GM12891 (cell line): ENCODE data around the gene DLD.

Experiments
- PAX5 ChIP-seq: IDR thresholded peaks from 2 replicates; pipeline ENCODE4 v1.6.1; 2011; ENCODE audit warnings: low read length, moderate library complexity, mild to moderate bottlenecking; ENCODE audit not compliant: insufficient read depth, severe bottlenecking
- POLR2A ChIP-seq: IDR thresholded peaks from 2 replicates; pipeline ENCODE4 v1.6.1; 2011; ENCODE audit warnings: low read depth, low read length, control low read depth
- POLR2AphosphoS5 ChIP-seq: IDR thresholded peaks from 2 replicates; pipeline ENCODE4 v1.6.1; 2011; ENCODE audit warnings: low read depth, low read length, control low read depth
- SPI1 ChIP-seq: IDR thresholded peaks from 2 replicates; pipeline ENCODE4 v1.6.1; 2011; ENCODE audit warnings: low read depth, low read length, control low read depth
- TAF1 ChIP-seq: IDR thresholded peaks from 2 replicates; pipeline ENCODE4 v1.6.1; 2011; ENCODE audit warnings: low read depth, low read length, control low read depth

GRCh38 chr7:107926481-107926880, 35.5 kb downstream of the DLD start:
- TF ChIP-seq POLR2AphosphoS5 (no peak), POLR2A (no peak), TAF1 (no peak), SPI1 (no peak), PAX5 (no peak)
